OCI-LY3 (cell line): ENCODE results near the gene ALMS1.

Experiments
- EZH2phosphoT487 ChIP-seq: fragments of 200-600 bp; shearing (Covaris generic); IDR thresholded peaks from 2 replicates; pipeline ENCODE4 v1.6.1; 2018; ENCODE audit warnings: antibody characterized with exemption, mixed run types, low read depth
- TF ChIP-seq, protein P1 (sequence below): fragments of 200-600, 300-600 bp; sonication (generic); IDR thresholded peaks from 2 replicates; pipeline ENCODE4 v1.5.1; 2014; ENCODE audit warnings: antibody characterized with exemption, low read length, low read depth

DNA sequence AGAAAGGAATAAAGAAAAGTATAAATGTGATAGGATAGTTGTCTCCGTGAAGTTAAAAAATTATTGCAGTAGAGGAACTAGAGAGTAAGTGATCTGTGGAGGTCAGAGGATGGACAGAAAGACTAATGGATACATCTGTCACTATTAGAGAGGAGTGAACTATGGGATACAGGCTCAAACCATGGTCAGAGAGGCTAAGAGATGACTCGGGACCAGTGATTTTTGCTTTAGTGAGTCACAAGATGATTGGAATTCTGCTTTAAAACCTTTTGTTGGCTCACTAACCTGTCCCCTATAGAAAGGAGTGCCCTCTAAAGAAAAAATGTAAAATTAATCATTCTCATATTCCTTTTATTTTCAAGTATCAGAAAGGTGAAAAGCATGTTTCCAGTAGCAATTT, 30.3 kb downstream of the ALMS1 start:
- TF ChIP-seq, protein P1, sequence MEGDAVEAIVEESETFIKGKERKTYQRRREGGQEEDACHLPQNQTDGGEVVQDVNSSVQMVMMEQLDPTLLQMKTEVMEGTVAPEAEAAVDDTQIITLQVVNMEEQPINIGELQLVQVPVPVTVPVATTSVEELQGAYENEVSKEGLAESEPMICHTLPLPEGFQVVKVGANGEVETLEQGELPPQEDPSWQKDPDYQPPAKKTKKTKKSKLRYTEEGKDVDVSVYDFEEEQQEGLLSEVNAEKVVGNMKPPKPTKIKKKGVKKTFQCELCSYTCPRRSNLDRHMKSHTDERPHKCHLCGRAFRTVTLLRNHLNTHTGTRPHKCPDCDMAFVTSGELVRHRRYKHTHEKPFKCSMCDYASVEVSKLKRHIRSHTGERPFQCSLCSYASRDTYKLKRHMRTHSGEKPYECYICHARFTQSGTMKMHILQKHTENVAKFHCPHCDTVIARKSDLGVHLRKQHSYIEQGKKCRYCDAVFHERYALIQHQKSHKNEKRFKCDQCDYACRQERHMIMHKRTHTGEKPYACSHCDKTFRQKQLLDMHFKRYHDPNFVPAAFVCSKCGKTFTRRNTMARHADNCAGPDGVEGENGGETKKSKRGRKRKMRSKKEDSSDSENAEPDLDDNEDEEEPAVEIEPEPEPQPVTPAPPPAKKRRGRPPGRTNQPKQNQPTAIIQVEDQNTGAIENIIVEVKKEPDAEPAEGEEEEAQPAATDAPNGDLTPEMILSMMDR = no peak
- TF ChIP-seq EZH2phosphoT487 = no peak
